K562 (cell line): ENCODE measurements around the gene LENEP. TPM values are rescaled to one million over a fixed set of nuclear protein-coding genes. Genes with fewer than 3 reads are reported as not detected.

ENCODE experiments used
- ATAC-seq: fragments of 200-7000 bp; cut with Tn5 transposase; 3 replicates; pipeline ENCODE4 v1.9.1; 2020; ENCODE audit warnings: moderate library complexity
- BruUV-seq: library from RNA; stranded (reverse); fragments of 400-500 nt; replicated peaks from 2 replicates; lab custom pipeline; 2021; lab: Mats Ljungman, UMichigan
- CTCF ChIA-PET: fragments of 300-600 bp; formaldehyde crosslinking; extraction: SDS; loops from one replicate; lab custom pipeline; 2021; ENCODE audit warnings: low intra/inter-chr PET ratio; lab: Yijun Ruan, JAX
- POLR2A ChIA-PET: fragments of 300-600, 350-650 bp; sonication (Branson Sonifier 250); formaldehyde crosslinking; extraction: SDS; loops from one replicate; lab custom pipeline; 2021; ENCODE audit warnings: antibody characterized with exemption, inconsistent platforms; lab: Yijun Ruan, JAX
- DNase-seq, 4 experiments: peaks; one replicate each; pipeline versions ENCODE4 v3.0.0 to v3.0.0-alpha.2; 2011 to 2018; ENCODE audit warnings: low spot score in 3 of 4, mixed read lengths in 3 of 4; ENCODE audit errors: extremely low read depth in 1 of 4
- FAIRE-seq: peaks from 2 replicates; lab custom pipeline; 2011; peaks lifted over from hg19 to GRCh38; lab: Jason Lieb, UNC
- H2AFZ ChIP-seq: 2 replicates; pipeline ENCODE4 v1.6.0; 2011; ENCODE audit warnings: low read depth, low read length, control low read depth, inconsistent platforms
- H3K27ac ChIP-seq: fragments of 200-600 bp; 3 replicates; pipeline ENCODE4 v1.8.0; 2011; ENCODE audit warnings: low read depth, mild to moderate bottlenecking, control low read depth, inconsistent platforms, low read length, moderate library complexity, mixed read lengths; ENCODE audit errors: extremely low read depth
- H3K27me3 ChIP-seq, 2 experiments: fragments of 300-600 bp in 1 of 2; 2 replicates in 1 of 2; 3 replicates in 1 of 2; pipeline versions ENCODE4 v1.6.0 to v1.8.0; 2011; ENCODE audit warnings: inconsistent platforms in 2 of 2, low read length in 2 of 2, mild to moderate bottlenecking in 1 of 2, mixed read lengths in 1 of 2, moderate library complexity in 1 of 2; ENCODE audit not compliant: control insufficient read depth in 2 of 2, insufficient read depth in 2 of 2
- H3K36me3 ChIP-seq: fragments of 300-600 bp; 3 replicates; pipeline ENCODE4 v1.8.0; 2011; ENCODE audit warnings: mild to moderate bottlenecking, low read length, inconsistent platforms; ENCODE audit not compliant: control insufficient read depth, insufficient read depth
- H3K4me1 ChIP-seq, 2 experiments: fragments of 200-600 bp in 1 of 2; replicated peaks in 1 of 2; 2 replicates in 1 of 2; 3 replicates in 1 of 2; pipeline versions ENCODE4 v1.5.1 to v1.8.0; 2011; ENCODE audit warnings: inconsistent platforms in 2 of 2, low read length in 2 of 2, mild to moderate bottlenecking in 1 of 2, mixed read lengths in 1 of 2, moderate library complexity in 1 of 2; ENCODE audit not compliant: control insufficient read depth in 2 of 2, insufficient read depth in 2 of 2
- H3K4me2 ChIP-seq: 2 replicates; pipeline ENCODE4 v1.6.1; 2011; ENCODE audit warnings: low read length, control low read depth, inconsistent platforms, mixed read lengths; ENCODE audit not compliant: insufficient read depth
- H3K4me3 ChIP-seq: fragments of 200-600 bp; sonication (generic), shearing (Covaris generic); 2 replicates; pipeline ENCODE4 v1.5.1; 2016; ENCODE audit warnings: control low read depth, inconsistent platforms
- H3K79me2 ChIP-seq: fragments of 200-600 bp; 3 replicates; pipeline ENCODE4 v1.8.0; 2011; ENCODE audit warnings: low read length, inconsistent platforms; ENCODE audit not compliant: control insufficient read depth, insufficient read depth
- H3K9ac ChIP-seq, 2 experiments: 2 replicates each; pipeline versions ENCODE4 v1.6.0 to v1.6.1; 2011; ENCODE audit warnings: low read depth in 2 of 2, low read length in 2 of 2, control low read depth in 1 of 2, inconsistent platforms in 1 of 2, mild to moderate bottlenecking in 1 of 2, mixed read lengths in 1 of 2; ENCODE audit not compliant: insufficient read depth in 1 of 2
- H3K9me1 ChIP-seq: one replicate; pipeline ENCODE4 v1.6.0; 2011; ENCODE audit warnings: inconsistent platforms, mild to moderate bottlenecking, low read length, moderate library complexity; ENCODE audit not compliant: control insufficient read depth, insufficient read depth
- H3K9me3 ChIP-seq: replicated peaks from 2 replicates; pipeline ENCODE4 v1.5.1; 2011; ENCODE audit warnings: low read depth, low read length, inconsistent platforms; ENCODE audit not compliant: control insufficient read depth, insufficient read depth
- H4K20me1 ChIP-seq: replicated peaks from 2 replicates; pipeline ENCODE4 v1.6.1; 2011; ENCODE audit warnings: low read length, inconsistent platforms, mixed read lengths; ENCODE audit not compliant: control insufficient read depth, insufficient read depth
- IFI16 ChIP-seq: fragments of 250-450 bp; sonication (Bioruptor Pico); IDR thresholded peaks from 2 replicates; pipeline ENCODE4 v2.1.2; 2022; ENCODE audit warnings: mild to moderate bottlenecking, inconsistent platforms
- POLR2A ChIP-seq: fragments of 450-650 bp; conservative IDR thresholded peaks from 2 replicates; pipeline ENCODE4 v1.6.1; 2016
- RBFOX2 ChIP-seq: fragments of 200-400 bp; formaldehyde crosslinking; IDR thresholded peaks from 2 replicates; pipeline ENCODE4 v1.6.1; 2017; ENCODE audit warnings: low read depth, mild to moderate bottlenecking, low read length, moderate library complexity
- SUPT5H ChIP-seq: fragments of 450-650 bp; IDR thresholded peaks from 2 replicates; pipeline ENCODE4 v1.6.1; 2016
- ZNF696 ChIP-seq: fragments of 250-450 bp; sonication (Bioruptor Pico); conservative IDR thresholded peaks from 2 replicates; pipeline ENCODE4 v1.4.0; 2020; ENCODE audit warnings: mild to moderate bottlenecking, moderate library complexity
- ZNF780A ChIP-seq: fragments of 250-450 bp; sonication (Bioruptor Pico); IDR thresholded peaks from 2 replicates; pipeline ENCODE4 v1.5.0; 2021; ENCODE audit warnings: mild to moderate bottlenecking
- WGBS: fragments of 100-300 bp; shearing (Covaris generic); methylation state at CpG from one replicate; pipeline ENCODE4 v1.1.6; 2016; ENCODE audit warnings: low coverage, mixed read lengths; ENCODE audit not compliant: insufficient coverage; ENCODE audit errors: missing lambda C conversion rate; 5-methylcytosine and 5-hydroxymethylcytosine counted together
- in situ Hi-C: fragments of 300-500 bp; cut with MboI; formaldehyde crosslinking; loops from 4 replicates; pipeline ENCODE4 v1.15.0; 2018; ENCODE audit warnings: inconsistent platforms, mixed read lengths
- intact Hi-C: fragments of 100-400 bp; cut with micrococcal nuclease; formaldehyde crosslinking; loops from 2 replicates; pipeline ENCODE4 v1.14.2; 2022
- polyA plus RNA-seq, 8 experiments: library from polyadenylated mRNA; depleted of rRNA in 4 of 8; stranded (reverse) in 5 of 8; unstranded in 3 of 8; fragments of >200 nt; fragmentation: Nextera tagmentation in 2 of 8; fragmentation: Illumina TruSeq in 1 of 8; extraction: Ambion mirVana in 2 of 8; extraction: Trizol in 1 of 8; gene quantifications; 2 replicates each; pipeline versions ENCODE4 v1.2.1 to v1.2.3, GENCODE V29; 2011 to 2014; ENCODE audit warnings: inconsistent platforms in 1 of 8, missing spikeins in 1 of 8
- total RNA-seq, 7 experiments: library from RNA; depleted of rRNA in 6 of 7; stranded (reverse); fragments of >200 nt in 6 of 7; fragmentation: Illumina TruSeq in 2 of 7; extraction: Trizol in 2 of 7; gene quantifications; 2 replicates each; pipeline versions ENCODE4 v1.2.1 to v1.2.3, GENCODE V29; 2011 to 2021; ENCODE audit warnings: low replicate concordance in 1 of 7
- TF ChIP-seq, protein P1 (sequence below): sonication (generic); formaldehyde crosslinking; IDR thresholded peaks from 2 replicates; pipeline ENCODE4 v1.8.1; 2023; ENCODE audit warnings: missing genetic modification reagents, mild to moderate bottlenecking, borderline replicate concordance
- TF ChIP-seq, protein P2 (sequence below): fragments of 450-650 bp; IDR thresholded peaks from 2 replicates; pipeline ENCODE4 v1.6.1; 2016; ENCODE audit warnings: low read depth

Gene LENEP
- total and polyA plus RNA-seq, 9 of the 15 experiments (the other 6 are each of a cell fraction or from before 2014, with no cell fraction given), result 0.23 to 0.87 (median 0.67) TPM; not detected in 5

DNA sequence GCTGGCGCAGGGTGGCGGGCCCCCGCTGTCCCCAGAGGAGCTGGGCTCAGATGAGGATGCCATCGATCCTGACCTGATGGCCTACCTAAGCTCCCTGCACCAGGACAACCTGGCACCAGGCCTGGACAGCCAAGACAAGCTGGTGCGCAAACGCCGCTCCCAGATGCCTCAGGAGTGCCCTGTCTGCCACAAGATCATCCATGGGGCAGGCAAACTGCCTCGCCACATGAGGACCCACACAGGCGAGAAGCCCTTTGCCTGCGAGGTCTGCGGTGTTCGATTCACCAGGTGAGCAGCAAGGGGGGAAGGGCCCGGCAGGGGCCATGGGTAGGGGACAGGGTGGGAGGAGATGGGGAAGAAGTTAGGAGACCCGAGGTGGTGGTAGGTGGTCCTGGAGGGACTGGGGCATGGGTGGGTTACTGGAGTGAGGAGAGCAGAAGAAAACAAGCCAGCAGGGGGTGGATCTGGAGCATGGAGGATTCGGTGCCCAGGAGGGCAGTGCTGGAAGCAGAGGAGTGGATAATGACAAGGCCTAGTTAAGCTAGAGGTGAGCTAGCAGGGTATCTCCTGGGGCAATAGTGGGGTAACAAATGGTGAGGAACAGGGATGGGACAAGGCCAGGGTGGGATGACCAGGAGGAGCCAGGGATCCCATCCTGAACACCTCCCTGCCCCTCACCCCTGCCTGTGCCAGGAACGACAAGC, 22.3 kb downstream of the LENEP start:
- H3K4me2 ChIP-seq, result no peak overlapping the region
- ATAC-seq (no peak), FAIRE-seq (no peak), DNase-seq (no peak)
- H3K79me2 ChIP-seq, result peaks cover 29% of the 10 kb centered on the region
- H3K27ac ChIP-seq, result no peak overlapping the region; the same call in 2 of the 3 replicates
- no peak overlapping the region for H2AFZ ChIP-seq
- H3K36me3 ChIP-seq, result peaks cover 60% of the 10 kb centered on the region; the same call in 2 of the 3 replicates
- BruUV-seq, result TSS peak; percentile 26
- ChIA-PET POLR2A (interaction anchor here (0.5 to 2.4 kb wide), 9 partner anchors 14 to 150 kb away, joined by 3 to 12 read pairs (median 5); partner anchors contain the start of genes LENEP, PBXIP1 and PYGO2), CTCF (no interaction called here)
- no peaks in the 10 kb centered on the region for H3K9me1 ChIP-seq
- H4K20me1 ChIP-seq, result no peaks in the 10 kb centered on the region
- no peaks in the 10 kb centered on the region for H3K27me3 ChIP-seq
- H3K4me1 ChIP-seq, result peaks cover 44 to 73% of the 10 kb centered on the region in 2 experiments
- intact Hi-C loops (loop anchor here (2.0 kb wide), 1 partner anchor 55 kb away; the partner anchor contains the start of gene PYGO2), in situ Hi-C loops (no loop called here)
- no peak overlapping the region for H3K4me3 ChIP-seq
- no peaks in the 10 kb centered on the region for H3K9me3 ChIP-seq
- peak overlapping the region in 1 of 2 experiments; percentile 87; a peak in 2 of 4 replicates for H3K9ac ChIP-seq
- WGBS, result 87% methylated on average over 11 of the region's 16 CpGs
- TF ChIP-seq POLR2A (peak; percentile 46; the same call in 1 of the 2 replicates), SUPT5H (peak; percentile 54), ZNF780A (CRISPR knock-in tag) (no peak), IFI16 (CRISPR knock-in tag) (no peak), RBFOX2 (peak; percentile 9; the same call in 1 of the 2 replicates), ZNF696 (no peak)
- TF ChIP-seq, protein P1, sequence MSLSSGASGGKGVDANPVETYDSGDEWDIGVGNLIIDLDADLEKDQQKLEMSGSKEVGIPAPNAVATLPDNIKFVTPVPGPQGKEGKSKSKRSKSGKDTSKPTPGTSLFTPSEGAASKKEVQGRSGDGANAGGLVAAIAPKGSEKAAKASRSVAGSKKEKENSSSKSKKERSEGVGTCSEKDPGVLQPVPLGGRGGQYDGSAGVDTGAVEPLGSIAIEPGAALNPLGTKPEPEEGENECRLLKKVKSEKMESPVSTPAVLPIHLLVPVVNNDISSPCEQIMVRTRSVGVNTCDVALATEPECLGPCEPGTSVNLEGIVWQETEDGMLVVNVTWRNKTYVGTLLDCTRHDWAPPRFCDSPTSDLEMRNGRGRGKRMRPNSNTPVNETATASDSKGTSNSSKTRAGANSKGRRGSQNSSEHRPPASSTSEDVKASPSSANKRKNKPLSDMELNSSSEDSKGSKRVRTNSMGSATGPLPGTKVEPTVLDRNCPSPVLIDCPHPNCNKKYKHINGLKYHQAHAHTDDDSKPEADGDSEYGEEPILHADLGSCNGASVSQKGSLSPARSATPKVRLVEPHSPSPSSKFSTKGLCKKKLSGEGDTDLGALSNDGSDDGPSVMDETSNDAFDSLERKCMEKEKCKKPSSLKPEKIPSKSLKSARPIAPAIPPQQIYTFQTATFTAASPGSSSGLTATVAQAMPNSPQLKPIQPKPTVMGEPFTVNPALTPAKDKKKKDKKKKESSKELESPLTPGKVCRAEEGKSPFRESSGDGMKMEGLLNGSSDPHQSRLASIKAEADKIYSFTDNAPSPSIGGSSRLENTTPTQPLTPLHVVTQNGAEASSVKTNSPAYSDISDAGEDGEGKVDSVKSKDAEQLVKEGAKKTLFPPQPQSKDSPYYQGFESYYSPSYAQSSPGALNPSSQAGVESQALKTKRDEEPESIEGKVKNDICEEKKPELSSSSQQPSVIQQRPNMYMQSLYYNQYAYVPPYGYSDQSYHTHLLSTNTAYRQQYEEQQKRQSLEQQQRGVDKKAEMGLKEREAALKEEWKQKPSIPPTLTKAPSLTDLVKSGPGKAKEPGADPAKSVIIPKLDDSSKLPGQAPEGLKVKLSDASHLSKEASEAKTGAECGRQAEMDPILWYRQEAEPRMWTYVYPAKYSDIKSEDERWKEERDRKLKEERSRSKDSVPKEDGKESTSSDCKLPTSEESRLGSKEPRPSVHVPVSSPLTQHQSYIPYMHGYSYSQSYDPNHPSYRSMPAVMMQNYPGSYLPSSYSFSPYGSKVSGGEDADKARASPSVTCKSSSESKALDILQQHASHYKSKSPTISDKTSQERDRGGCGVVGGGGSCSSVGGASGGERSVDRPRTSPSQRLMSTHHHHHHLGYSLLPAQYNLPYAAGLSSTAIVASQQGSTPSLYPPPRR (CRISPR knock-in tag), result no peak
- TF ChIP-seq, protein P2, sequence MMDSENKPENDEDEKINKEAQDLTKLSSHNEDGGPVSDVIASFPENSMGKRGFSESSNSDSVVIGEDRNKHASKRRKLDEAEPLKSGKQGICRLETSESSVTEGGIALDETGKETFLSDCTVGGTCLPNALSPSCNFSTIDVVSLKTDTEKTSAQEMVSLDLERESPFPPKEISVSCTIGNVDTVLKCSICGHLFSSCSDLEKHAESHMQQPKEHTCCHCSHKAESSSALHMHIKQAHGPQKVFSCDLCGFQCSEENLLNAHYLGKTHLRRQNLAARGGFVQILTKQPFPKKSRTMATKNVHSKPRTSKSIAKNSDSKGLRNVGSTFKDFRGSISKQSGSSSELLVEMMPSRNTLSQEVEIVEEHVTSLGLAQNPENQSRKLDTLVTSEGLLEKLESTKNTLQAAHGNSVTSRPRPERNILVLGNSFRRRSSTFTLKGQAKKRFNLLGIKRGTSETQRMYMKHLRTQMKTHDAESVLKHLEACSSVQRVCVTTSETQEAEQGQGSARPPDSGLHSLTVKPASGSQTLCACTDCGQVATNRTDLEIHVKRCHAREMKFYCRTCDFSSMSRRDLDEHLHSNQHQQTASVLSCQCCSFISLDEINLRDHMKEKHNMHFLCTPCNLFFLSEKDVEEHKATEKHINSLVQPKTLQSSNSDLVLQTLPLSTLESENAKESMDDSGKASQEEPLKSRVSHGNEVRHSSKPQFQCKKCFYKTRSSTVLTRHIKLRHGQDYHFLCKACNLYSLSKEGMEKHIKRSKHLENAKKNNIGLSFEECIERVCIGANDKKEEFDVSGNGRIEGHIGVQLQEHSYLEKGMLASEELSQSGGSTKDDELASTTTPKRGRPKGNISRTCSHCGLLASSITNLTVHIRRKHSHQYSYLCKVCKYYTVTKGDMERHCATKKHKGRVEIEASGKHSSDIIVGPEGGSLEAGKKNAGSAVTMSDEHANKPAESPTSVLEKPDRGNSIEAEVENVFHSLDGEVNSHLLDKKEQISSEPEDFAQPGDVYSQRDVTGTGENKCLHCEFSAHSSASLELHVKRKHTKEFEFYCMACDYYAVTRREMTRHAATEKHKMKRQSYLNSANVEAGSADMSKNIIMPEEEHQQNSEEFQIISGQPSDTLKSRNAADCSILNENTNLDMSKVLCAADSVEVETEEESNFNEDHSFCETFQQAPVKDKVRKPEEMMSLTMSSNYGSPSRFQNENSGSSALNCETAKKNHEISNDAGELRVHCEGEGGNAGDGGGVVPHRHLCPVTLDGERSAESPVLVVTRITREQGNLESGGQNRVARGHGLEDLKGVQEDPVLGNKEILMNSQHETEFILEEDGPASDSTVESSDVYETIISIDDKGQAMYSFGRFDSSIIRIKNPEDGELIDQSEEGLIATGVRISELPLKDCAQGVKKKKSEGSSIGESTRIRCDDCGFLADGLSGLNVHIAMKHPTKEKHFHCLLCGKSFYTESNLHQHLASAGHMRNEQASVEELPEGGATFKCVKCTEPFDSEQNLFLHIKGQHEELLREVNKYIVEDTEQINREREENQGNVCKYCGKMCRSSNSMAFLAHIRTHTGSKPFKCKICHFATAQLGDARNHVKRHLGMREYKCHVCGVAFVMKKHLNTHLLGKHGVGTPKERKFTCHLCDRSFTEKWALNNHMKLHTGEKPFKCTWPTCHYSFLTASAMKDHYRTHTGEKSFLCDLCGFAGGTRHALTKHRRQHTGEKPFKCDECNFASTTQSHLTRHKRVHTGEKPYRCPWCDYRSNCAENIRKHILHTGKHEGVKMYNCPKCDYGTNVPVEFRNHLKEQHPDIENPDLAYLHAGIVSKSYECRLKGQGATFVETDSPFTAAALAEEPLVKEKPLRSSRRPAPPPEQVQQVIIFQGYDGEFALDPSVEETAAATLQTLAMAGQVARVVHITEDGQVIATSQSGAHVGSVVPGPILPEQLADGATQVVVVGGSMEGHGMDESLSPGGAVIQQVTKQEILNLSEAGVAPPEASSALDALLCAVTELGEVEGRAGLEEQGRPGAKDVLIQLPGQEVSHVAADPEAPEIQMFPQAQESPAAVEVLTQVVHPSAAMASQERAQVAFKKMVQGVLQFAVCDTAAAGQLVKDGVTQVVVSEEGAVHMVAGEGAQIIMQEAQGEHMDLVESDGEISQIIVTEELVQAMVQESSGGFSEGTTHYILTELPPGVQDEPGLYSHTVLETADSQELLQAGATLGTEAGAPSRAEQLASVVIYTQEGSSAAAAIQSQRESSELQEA, result no peak
